Epidermal melanocyte (primary cell): ENCODE data around the gene MISP3.

Experiments
- DNase-seq: peaks from one replicate; pipeline ENCODE4 v3.0.0; 2011; ENCODE audit warnings: low spot score; ENCODE audit not compliant: insufficient read length

The MISP3 gene

DNA sequence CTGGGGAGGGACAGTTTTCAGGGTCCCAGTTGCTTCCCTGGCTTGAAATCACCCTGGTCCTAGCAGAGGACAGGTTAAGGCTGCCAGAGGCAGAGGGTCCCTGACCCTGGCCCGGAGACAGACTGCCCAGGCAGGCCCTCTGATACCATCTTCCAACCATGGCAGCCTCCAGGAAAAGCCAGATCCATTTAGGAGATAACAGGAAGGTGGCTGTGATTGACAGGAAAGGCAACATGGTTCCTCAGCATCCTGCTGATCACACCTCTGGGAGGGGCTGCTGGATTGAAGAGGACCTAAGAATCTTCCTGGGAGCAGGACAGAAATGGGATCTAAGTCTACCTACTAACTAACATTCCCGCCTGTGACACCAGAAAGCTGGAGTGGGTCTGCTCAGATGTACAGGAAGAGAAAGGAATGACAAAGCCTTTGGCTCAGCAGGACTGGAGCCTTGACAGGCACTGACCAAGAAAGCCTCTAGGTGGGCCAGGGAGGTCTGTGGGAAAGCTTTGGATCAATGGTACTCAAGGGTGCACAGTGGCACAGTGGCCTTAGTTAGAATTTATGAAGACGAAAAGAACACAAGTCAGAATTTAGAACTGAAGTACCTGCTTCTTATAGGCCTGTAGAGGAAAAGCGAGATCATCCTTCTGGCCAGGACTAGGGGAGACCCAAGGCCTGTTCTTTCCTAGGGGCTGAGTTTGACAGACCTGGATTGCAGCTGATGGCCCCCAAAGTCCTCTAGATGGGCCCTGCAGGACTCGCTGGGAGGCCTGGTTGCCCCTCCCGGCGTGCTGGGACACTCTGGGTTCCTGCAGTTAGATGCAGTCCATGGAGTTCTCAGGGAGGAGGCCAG, 47.3 kb downstream of the MISP3 start:
- no peak for DNase-seq

DNA sequence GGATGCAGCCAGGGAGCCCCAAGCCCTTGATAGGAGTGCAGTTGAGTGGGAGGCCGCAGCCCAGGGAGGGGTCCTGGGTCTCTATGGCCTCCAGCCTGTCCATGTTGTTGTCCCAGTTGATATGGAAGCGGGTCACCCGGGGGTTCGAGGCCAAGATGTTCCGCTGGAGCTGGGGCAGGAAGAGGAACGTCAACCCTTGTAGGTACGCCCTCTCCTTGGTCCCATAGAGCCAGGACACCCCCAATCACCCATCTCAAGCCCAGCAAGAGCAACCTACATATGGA, 47.9 kb downstream of the MISP3 start:
- no peak for DNase-seq

DNA sequence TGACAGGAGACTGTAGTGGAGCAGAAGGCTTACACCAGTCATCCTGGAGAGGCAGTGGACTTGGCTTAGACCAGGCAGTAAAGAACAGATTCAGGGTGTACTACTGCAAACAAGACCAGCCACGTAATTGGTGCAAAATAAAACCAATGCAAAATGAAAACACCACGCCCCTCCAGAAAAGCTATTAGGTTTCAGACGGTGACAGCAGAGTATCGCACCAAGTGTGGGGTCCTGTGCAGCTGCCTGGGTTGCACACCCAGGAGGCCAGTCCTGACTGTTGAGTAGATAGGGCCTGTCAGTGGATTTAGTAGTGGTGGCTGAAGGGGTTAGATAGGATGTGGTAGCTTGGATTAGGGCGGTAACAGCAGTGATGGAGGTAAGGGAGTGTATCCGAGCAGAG, 50.3 kb downstream of the MISP3 start:
- DNase-seq, result no peak
